HG02642 (cell line): ENCODE results near the gene DNAJB1.
"Not testable (repeated sequence)": the region's sequence is repeated elsewhere in the genome, so short reads cannot be mapped to it uniquely, and the experiment has no call there.

Source experiments
- ATAC-seq: cut with Tn5 transposase; IDR thresholded peaks from one replicate; pipeline ENCODE4 v1.9.1; 2021; ENCODE audit warnings: mild to moderate bottlenecking; ENCODE audit not compliant: unreplicated experiment, poor library complexity

DNAJB1 gene

GRCh38 chr19:14553939-14554243 lies 35.7 kb upstream of the DNAJB1 start:
- ATAC-seq = no peak

DNA sequence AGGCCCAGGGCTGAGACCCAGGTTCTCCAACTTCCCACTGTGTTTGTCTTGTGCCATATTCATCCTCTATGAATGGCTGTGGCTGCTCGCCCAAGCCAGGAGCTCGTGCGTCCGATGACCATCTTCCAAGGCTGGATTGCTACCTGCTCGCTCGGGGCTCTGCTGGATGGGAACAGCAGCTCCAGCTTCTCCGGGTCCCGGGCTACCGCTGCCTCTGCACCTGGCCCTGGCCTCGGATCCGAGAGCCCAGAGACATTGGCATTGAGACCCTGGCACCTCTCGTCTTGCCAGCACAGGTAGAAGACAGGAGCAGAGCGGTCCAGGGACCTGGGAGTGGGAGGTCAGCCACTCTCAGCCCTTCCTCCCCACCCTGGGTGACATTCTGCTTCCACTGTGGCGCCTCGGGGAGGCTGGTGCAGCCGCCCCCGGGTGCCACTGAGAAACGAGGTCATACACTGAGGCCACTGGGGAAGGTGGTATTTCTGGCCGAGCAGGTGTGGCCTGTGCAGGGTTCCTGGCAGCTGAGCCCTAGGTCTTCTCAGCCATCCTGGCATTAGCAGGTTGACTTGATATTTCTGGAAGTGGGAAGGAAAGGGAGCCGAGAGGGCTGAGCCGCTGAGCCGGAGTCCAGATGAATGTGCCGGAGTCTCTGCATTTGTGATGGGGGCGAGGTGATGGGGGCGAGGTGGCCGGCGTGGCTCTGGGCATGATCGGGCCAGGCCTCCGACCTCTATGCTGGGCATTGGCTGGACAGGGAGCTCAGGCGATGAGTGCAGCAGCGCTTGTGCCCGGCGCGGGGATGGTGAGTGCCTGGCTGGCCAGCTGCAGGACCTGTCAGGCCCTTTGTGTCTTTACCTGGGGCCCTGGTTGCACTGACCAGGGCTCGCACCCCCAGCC lies 35.1 kb upstream of the DNAJB1 start:
- ATAC-seq = no peak

GRCh38 chr19:14552006-14552360 lies 33.8 kb upstream of the DNAJB1 start:
- ATAC-seq = not testable (repeated sequence)

DNA sequence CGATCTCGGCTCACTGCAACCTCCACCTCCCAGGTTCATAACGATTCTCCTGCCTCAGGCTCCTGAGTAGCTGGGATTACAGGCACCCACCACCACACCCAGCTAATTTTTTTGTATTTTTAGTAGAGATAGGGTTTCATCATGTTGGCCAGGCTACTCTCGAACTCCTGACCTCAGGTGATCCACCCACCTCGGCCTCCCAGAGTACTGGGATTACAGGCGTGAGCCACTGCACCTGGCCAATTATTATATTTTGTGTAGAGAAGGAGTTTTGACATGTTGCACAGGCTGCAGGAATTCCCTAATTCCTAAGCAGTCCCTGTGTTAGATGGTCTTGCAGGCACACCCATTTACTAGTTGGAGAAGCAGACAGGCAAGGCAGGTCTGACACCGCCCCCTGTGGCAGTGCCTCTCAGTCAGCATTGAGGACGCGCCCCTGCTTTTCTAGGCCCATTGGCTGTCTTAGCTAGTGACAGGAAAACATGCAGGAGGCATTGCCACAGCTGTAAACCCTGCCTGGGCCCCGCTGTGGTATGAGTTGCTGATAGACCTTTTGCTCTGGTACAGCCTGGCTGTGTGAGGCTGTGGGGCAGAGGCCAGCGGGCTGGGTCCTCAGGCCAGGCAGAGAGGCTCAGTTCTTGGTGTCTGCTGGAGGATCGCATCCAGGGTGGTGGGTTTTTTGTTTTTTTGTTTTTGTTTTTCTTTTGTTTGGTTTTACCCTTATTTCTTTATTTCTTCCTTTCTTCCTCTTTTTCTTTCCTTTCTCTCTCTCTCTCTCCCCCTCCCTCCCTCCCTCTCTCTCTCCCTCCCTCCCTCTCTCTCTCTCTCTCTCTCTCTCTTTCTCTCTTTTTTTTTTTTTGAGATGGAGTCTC lies 33.2 kb upstream of the DNAJB1 start:
- ATAC-seq = not testable (repeated sequence)

DNA sequence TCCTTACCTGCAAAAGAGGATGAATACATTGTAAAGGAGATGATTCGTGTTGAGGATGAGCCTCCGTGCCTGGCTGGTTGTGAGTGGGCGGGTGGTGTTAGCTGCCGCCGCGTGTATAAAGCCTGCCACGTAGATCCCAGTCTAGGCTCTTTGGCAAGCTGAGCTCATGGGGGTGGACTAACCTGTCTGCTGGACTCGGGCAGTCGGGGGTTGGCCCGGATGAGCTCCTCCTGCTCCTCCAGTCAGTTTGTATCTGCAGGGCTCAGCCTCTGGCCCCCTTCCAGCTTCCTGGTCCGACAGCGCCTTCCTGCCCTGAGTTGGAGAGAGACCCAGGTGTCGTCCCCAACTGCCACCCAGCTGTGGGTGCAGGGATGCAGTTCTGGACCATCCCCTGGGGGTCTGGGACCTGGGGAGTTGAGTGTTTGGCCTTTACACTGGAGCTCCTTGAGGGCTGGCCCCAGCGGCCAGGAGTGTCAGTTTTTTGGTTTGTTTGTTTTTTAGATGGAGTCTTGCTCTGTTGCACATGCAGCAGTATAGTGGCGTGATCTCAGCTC lies 32.1 kb upstream of the DNAJB1 start:
- no peak for ATAC-seq

GRCh38 chr19:14545716-14546082 lies 27.5 kb upstream of the DNAJB1 start:
- ATAC-seq = no peak

GRCh38 chr19:14544977-14545715 lies 26.9 kb upstream of the DNAJB1 start:
- ATAC-seq = no peak

- no peak for ATAC-seq
These were observed 25.9 kb upstream of the DNAJB1 start for GRCh38 chr19:14544047-14544446.

- ATAC-seq = no peak
These were observed 24.6 kb upstream of the DNAJB1 start for GRCh38 chr19:14542711-14543328.

DNA sequence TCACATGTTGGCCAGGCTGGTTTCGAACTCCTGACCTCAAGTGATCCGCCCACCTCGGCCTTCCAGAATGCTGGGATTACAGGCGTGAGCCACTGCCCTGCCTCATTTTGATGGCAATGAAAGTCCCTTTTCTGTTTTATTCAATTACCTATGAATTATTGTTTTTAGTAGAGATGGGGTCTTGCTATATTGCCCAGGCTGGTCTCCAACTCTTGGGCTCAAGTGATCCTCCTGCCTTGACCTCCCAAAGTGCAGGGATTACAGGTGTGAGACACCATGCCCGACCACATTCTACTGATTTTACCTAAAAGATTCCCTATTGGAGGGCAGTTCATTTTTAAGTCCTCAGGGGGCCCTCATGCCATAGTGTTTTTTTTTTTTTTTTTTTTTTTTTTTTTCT lies 23.8 kb upstream of the DNAJB1 start:
- not testable (repeated sequence) for ATAC-seq

GRCh38 chr19:14540741-14541525 lies 22.7 kb upstream of the DNAJB1 start:
- no peak for ATAC-seq

DNA sequence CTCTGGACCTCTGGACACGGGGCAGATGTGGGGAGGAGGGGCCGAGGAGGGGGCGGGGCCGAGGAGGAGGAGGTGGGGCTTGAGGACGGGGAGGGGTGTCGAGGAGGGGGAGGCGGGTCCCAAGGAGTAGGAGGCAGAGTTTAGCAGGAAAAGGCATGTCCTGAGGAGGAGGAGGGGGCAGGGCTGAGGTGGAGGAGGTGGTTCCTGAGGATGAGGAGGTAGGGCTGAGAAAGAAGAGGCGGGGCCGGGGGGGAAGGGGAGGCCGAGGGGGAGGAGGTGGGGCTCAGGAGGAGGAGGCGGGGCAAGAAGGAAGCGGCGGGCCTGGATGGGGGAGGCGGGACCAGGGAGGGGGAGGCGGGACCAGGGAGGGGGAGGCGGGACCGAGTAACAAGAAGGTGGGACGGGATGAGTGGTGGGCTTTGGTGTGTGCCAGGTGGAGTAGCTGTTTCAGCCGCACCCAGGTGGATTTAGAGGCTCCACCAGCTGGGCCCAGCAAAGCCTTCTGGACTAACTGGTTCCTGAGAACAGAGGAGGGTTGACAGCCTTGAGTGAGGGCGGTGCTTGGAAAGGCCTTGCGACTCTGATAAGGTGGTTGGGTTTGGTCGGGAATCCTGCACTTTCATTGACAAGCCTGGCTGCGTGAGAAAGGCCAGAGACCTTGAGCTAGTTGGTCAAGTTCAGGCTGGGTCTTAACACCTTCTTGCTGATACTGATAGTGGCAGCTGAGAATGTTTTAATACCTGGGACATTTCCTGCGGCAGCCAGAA lies 18.9 kb upstream of the DNAJB1 start:
- no peak for ATAC-seq

DNA sequence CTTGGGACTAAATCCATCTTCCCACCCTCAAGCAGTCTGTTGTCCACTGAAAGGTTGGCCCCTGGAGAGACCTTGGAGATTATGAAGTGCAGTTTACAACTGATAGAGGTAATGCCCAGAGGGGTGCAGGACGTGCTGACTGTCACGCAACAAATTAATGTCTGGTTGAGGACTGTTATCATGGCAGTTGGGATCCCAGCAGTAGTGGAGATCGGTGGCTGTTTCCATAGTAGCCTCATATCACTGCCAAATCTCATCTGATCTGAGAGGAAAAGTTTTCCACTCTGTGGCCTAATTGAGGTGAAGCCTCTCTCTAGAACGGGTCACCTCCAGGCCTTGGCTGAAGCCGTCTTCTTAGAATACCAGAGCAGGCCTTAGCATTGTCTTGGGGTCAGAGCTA lies 15.3 kb upstream of the DNAJB1 start:
- no peak for ATAC-seq

GRCh38 chr19:14530506-14530905 lies 12.3 kb upstream of the DNAJB1 start:
- ATAC-seq = no peak

- no peak for ATAC-seq
These were observed 11.8 kb upstream of the DNAJB1 start for GRCh38 chr19:14530005-14530348.

- ATAC-seq = peak; percentile 97
These were observed 11.2 kb upstream of the DNAJB1 start, which contains the start of gene TECR for GRCh38 chr19:14529254-14530004. Gene TECR, plus strand, starts transcription at chr19:14529594. Its CDS starts 103 bp downstream, at chr19:14529697.

- no peak for ATAC-seq
These were observed 10.4 kb upstream of the DNAJB1 start for GRCh38 chr19:14528419-14529253.
